Right ventricle myocardium inferior (tissue), 1 donor: ENCODE results near the gene CELSR1. TPM values are rescaled to one million over a fixed set of nuclear protein-coding genes. Genes with fewer than 3 reads are reported as not detected.
"Not testable (repeated sequence)": the region's sequence is repeated elsewhere in the genome, so short reads cannot be mapped to it uniquely, and the experiment has no call there.

Experiments used
- ATAC-seq: fragments of 200-7000 bp; cut with Tn5 transposase; one replicate; pipeline ENCODE4 v1.9.1; 2020; ENCODE audit warnings: mild to moderate bottlenecking, moderate library complexity
- DNase-seq: peaks from one replicate; pipeline ENCODE4 v3.0.0; 2021; ENCODE audit errors: missing footprints
- intact Hi-C: fragments of 100-400 bp; cut with DNase I; formaldehyde crosslinking; loops from one replicate; pipeline ENCODE4 v1.11.0; 2022
- total RNA-seq: library from RNA; stranded (reverse); fragmentation: NEBNext Ultra II Directional; extraction: Animal tissue kit (Norgen Biotek cat#: 25700); gene quantifications from one replicate; pipeline ENCODE4 v1.2.1, GENCODE V29; 2021
- donor health status: DM: no; HTN: yes; CAD: no; lungs with severe emphysema.

The CELSR1 gene
- total RNA-seq, 1 donor from 2014 or later: 8.4 TPM

- DNase-seq: no peak
- no peak for ATAC-seq
- intact Hi-C loops: no loop called here
Measured at GRCh38 chr22:46476547-46476941, 60.9 kb downstream of the CELSR1 start.

GRCh38 chr22:46473896-46474557, 63.4 kb downstream of the CELSR1 start:
- DNase-seq (no peak), ATAC-seq (no peak)
- intact Hi-C loops: no loop called here

- intact Hi-C loops: no loop called here
- ATAC-seq (no peak), DNase-seq (no peak)
Measured at GRCh38 chr22:46473021-46473779, 64.2 kb downstream of the CELSR1 start.

- intact Hi-C loops: no loop called here
- no peak for ATAC-seq
- DNase-seq: no peak
Measured at GRCh38 chr22:46472722-46473016, 64.8 kb downstream of the CELSR1 start.

DNA sequence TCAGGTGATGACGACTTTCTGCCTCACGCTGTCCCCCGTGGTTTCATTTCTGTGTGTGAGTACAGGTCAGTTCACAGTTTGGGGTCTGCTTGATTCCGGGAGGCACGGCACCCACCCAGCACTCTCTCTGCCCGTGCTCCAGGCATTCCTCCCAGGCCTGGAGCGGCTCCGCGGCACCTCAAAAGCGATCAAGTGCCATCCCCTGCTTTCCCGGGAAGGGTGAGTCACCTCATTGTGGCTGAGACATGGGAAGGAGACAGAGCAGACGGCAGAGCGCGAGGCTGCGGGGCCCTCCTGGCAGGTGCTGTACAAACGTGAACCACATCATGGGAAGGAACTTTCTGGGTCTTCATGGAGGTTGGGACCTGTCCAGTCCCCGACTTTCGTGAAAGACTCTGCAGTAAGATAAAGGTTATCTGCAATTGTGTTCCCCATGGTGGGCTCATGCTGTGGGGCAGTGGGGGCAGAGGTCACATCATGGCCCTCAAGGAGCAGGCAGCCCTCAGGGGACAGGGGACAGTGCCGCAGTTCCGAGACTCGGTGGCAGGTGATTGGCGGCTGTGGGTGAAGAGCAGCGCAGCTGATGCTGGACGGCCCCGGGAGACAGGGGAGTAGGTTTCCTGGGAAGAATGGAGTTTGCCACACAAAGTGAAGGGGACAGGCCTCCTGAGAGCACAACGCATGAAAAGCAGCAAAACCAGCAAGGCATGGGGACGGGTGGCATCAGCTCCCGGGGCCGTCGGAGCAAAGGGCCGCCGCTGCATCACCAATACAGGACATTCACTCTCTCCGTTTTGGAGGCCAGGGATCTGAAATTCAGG, 65.3 kb downstream of the CELSR1 start:
- DNase-seq: no peak
- intact Hi-C loops: no loop called here
- no peak for ATAC-seq

DNA sequence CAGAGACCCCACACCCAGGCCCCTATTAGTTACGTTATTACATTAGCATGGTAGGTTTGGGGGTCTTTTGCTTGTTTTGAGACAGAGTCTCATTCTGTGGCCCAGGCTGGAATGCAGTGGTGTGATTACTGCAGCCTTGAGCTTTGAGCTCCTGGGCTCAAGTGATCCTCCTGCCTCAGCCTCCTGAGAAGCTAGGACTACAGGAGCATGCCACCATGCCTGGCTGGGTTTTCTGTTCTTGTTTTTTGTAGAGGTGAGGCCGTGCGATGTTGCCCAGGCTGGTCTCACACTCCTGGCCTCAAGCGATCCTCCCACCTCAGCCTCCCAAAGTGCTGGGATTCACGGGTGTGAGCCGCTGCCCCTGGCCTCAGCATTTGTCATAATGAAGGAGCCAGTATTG, 66.1 kb downstream of the CELSR1 start:
- DNase-seq, intact Hi-C loops, ATAC-seq: not testable (repeated sequence)

DNA sequence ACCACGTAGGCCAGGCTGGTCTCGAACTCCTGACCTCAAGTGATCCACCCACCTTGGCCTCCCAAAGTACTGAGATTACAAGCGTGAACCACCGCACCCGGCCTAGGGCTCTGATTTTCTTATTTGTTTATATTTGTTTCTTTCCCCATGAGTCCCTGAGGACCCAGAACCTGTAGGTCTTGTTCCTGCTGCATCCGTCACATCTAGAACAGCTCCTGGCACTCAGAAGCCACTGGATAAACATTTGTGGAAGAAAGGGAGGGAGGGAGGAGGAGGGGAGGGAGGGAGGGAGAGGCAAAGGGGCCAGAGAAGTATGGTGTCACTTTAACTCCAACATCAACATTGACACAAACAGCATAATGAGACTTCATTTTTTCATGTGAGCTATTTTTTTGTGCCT, 67.7 kb downstream of the CELSR1 start:
- no peak for ATAC-seq
- no peak for DNase-seq
- intact Hi-C loops: no loop called here

GRCh38 chr22:46467006-46467405, 70.4 kb downstream of the CELSR1 start:
- ATAC-seq (no peak), DNase-seq (no peak)
- intact Hi-C loops: no loop called here

DNA sequence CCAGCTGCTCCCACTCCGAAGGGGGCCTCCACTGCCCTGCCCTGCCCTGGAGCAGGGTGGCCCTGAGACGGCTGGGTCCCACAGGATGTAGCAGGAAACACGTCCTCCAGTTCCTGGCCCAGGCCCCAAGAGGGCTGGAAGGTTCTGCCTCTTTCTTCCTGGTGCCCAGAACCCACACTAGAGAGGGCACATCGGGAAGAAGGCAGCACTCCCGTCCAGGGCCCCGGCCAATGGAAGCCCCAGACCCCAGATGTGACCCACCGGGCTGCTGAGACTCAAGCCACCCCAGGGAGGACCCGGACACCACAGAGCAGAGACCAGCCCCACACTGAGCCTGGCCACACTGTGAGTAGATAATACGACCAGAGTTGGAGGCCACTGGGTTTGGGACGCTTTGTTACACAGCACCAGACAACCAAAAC, 71.2 kb downstream of the CELSR1 start:
- ATAC-seq (no peak), DNase-seq (no peak)
- intact Hi-C loops: no loop called here

DNA sequence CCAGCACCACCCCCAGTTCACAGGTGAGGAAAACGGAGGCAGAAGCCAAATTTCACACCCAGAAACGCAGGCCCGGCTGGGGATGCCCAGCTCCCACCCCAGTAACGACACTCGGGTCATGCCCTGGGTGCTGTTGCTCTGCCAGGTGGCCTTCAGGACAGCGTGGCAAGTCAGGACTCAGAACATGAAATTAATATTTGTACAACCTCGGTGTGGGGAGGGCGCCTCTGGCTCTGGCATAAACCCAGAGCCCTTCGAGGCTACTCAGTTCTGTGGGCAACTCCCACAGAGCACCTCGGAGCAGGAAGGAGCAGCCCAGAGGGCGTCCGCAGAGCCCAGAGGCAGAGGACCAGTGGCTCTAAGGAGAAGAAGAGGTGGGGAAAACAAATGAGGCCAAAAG, 71.6 kb downstream of the CELSR1 start:
- DNase-seq (no peak), ATAC-seq (no peak)
- intact Hi-C loops: no loop called here

DNA sequence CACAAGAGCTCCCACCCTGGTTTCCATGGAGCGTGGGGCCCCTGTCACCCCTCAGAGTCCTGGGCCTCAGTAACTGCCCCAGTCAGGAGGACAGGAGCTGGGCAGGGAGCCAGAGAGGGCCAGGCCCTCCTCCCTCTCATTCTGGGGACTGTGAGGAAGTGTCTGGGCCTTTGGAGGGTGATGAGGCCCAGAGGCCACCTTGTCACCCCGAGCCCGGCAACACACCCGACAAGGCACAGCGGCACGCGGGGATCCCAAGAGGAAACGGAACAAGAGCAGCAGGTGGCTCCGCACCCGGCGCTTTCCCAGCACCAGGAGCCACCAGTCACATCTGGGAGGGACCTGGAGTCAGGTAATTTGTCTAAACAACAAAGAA, 72.1 kb downstream of the CELSR1 start:
- no peak for DNase-seq
- intact Hi-C loops: no loop called here
- ATAC-seq: peak; percentile 67

DNA sequence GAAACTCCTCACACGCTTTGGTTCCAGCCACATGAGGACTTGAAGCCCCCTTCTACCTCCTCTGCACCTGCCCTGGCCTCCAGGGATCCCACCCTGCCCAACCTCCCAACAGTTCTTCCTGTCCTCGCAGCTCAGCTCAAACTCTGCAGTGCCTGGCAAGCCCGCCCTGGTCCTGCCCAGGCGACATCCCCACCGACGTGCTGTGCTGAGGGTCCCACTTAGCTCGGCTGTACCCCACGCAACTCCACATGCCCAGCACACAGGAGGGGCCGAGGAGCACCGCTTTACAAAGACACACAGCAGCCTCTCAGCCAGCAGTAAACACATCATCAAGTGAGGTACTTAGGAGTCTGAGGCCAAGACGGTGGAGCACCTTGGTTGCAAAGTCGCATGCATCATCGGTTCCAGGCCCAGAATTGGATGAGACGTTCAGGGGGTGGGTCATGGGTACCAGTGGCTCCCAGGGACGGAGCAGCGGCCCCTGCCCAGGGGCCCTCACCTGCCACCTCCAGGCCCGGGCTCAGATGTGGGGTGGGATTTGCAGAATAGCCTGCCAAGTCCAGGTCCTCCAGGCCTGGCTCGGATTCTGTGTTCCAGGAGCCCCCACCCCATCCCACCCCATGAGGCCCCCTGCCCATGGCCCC, 72.6 kb downstream of the CELSR1 start:
- DNase-seq (no peak), ATAC-seq (no peak)
- intact Hi-C loops: no loop called here

- DNase-seq (no peak), ATAC-seq (no peak)
- intact Hi-C loops: no loop called here
Measured at GRCh38 chr22:46464296-46464695, 73.1 kb downstream of the CELSR1 start.

- intact Hi-C loops: no loop called here
- DNase-seq (no peak), ATAC-seq (no peak)
Measured at GRCh38 chr22:46463435-46464227, 73.8 kb downstream of the CELSR1 start.

DNA sequence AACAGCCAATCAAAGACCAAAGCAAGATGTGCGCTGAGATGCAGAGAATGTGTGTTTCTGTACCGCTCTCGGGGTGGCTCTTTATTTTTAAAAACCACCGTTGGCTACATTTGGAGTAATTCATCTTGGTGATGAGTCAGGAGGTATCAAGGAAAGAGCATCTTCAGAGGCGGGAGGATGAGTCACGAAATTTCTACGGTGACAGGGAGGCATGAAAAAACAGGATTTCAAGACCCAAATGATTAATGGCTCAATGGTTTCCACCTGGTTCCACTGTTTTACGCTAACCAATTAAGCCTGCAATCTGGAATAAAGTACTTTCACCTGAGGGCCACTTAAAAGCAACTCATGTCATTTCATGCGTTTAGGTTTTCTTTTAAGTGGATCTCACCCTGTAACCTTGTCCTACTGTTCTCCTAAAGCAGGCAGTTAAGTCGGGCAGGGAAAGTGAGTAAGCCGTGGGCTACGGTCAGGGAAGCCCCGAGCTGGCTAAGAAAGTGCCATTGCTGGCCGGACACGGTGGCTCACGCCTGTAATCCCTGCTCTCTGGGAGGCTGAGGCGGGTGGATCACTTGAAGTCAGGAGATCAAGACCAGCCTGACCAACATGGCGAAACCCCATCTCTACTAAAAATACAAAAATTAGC, 74.6 kb downstream of the CELSR1 start:
- ATAC-seq: no peak
- intact Hi-C loops: no loop called here

DNA sequence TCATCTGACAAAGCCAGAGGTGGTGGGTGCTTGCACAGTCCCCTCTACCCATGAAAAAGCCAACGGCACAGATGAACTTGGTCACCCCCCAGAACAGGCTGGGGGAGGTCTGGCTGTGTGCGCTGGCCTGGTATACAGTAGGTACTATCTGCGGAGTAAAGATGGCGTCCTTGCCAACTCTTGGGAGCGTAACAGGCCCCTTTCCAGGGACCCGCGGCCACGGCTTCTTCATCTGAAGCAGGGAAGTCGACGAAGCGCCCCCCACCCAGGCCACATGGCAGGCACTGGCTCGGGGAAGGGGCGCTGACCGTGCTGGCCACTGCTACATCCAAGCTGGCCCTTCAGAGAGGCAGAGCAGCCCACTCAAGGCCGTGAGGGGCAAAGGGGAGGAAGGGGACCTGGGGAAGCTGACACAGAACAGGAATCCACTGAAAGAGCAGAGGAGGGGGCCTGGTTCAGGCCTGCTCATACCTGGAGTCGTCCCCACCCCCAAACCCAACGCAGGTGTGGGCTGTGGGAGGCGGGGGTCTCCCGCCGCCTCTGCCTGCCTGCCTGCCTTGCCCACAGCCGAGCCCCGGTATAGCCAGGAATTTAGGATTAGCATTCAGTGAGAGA, 75.7 kb downstream of the CELSR1 start:
- DNase-seq (no peak), ATAC-seq (no peak)
- intact Hi-C loops: no loop called here

More for the DNA sequence above, 74.6 kb downstream of the CELSR1 start:
- no peak for DNase-seq

- intact Hi-C loops: no loop called here
- ATAC-seq (no peak), DNase-seq (no peak)
Measured at GRCh38 chr22:46460857-46461256, 76.6 kb downstream of the CELSR1 start.
